SH-SY5Y (cell line): ENCODE measurements around the gene GJD4.

Source experiments
- GATA2 ChIP-seq: IDR thresholded peaks from 2 replicates; pipeline ENCODE4 v1.6.1; 2011; ENCODE audit warnings: mild to moderate bottlenecking, low read depth, low read length
- GATA3 ChIP-seq: IDR thresholded peaks from 2 replicates; pipeline ENCODE4 v1.6.1; 2011; ENCODE audit warnings: low read depth, mild to moderate bottlenecking, low read length, moderate library complexity

DNA sequence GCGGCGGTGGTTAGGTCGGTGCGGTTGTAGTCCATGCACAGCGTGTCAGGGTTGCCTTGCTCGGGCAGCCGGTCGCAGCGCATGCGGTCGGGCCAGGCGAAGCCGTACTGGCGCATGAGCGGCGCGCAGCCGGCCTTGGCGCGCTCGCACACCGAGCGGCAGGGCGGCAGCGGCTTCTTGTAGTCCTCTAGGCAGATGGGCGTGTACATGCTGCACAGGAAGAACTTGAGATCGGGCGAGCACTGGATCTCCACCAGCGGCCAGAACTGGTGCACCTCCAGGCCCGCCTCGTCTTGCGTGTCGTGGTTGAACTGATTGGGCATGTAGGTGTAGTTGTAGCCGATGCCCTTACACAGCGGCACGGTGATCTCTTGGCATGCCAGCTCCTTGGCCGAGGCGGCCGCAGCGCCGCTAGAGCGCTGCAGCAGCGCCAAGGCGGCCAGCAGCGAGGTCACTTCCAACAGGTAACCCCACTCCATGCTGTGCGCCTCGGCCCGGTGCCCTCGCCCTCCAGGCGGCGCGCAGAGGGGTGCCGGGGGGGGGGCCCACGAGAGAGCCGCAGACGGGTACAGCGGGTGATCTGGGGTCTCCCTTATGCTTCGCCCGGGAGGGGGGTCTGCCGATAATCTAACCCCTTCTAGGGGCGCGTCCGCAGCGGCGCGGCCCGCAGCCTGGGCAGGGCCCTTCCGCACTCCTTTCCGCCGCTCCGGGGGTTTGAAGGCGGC lies 36.0 kb downstream of the GJD4 start:
- TF ChIP-seq GATA2 (no peak), GATA3 (no peak)
